Measurements from ENCODE around the gene TP53BP2. TPM values are rescaled to one million over a fixed set of nuclear protein-coding genes. Genes with fewer than 3 reads are reported as not detected.

The TP53BP2 gene
- total and polyA plus RNA-seq, 2 donors (not counting 3 experiments of a cell fraction or from before 2014, with no cell fraction given): 21.9 to 51.9 TPM

- H3K4me2 ChIP-seq (ENCODE audit: insufficient read depth, low read length): no peak overlapping the region
- no peak overlapping the region for H3K9ac ChIP-seq (replicated peaks; ENCODE audit: extremely low read depth, insufficient read depth, low read length)
- FAIRE-seq (no peak), DNase-seq (ENCODE audit: low read depth, low spot score) (no peak)
- ChIA-PET CTCF (interaction anchor here (2.1 to 3.9 kb wide), 3 partner anchors 8 to 26 kb away, joined by 6 to 17 read pairs (median 16); partner anchors contain the start of gene TP53BP2), POLR2A (interaction anchor here (1.3 to 2.0 kb wide), 2 partner anchors 8 to 12 kb away, joined by 4 to 10 read pairs; partner anchors contain the start of gene TP53BP2)
- H3K9me1 ChIP-seq (replicated peaks; ENCODE audit: control insufficient read depth, extremely low read depth, insufficient read depth, low read length): no peaks in the 10 kb centered on the region
- no TSS peak for BruUV-seq (replicated peaks)
- dilution Hi-C loops (cut with MboI; ENCODE audit: extremely low pct_ligation_motif_present, low sequenced_read_pairs) (no loop called here), intact Hi-C loops (cut with micrococcal nuclease) (no loop called here)
- no peak overlapping the region for H3K27ac ChIP-seq (ENCODE audit: insufficient read depth, low read depth, low read length)
- peaks cover 47% of the 10 kb centered on the region for H3K4me1 ChIP-seq (ENCODE audit: control insufficient read depth, extremely low read depth, insufficient read depth, low read length)
- no peaks in the 10 kb centered on the region for H3K27me3 ChIP-seq (ENCODE audit: control insufficient read depth in 2 of 2, insufficient read depth in 2 of 2, low read length in 2 of 2)
- peaks cover 9% of the 10 kb centered on the region for H4K20me1 ChIP-seq (replicated peaks; ENCODE audit: control insufficient read depth, extremely low read depth, insufficient read depth, low read length)
- H3K4me3 ChIP-seq (replicated peaks in 1 of 3; ENCODE audit: insufficient read depth in 1 of 3, low read depth in 1 of 3, low read length in 3 of 3): no peak overlapping the region
- H3K9me3 ChIP-seq (replicated peaks; ENCODE audit: control insufficient read depth, insufficient read depth, low read length): no peaks in the 10 kb centered on the region
- H3K79me2 ChIP-seq (ENCODE audit: control insufficient read depth, insufficient read depth, low read length): peaks cover 96% of the 10 kb centered on the region
- no peak overlapping the region for H2AFZ ChIP-seq (ENCODE audit: low read depth, low read length)
- TF ChIP-seq EZH2 (IDR thresholded peaks at IDR 0.05; ENCODE audit: borderline replicate concordance, low read depth, low read length, severe bottlenecking) (no peak), CTCF (IDR thresholded peaks at IDR 0.05; ENCODE audit: extremely low read depth in 1 of 2, insufficient read depth in 1 of 2, low read depth in 1 of 2, low read length in 2 of 2) (no peak), JUN (IDR thresholded peaks at IDR 0.05; ENCODE audit: borderline replicate concordance, insufficient read depth, insufficient read length, low read depth) (no peak), MYC (IDR thresholded peaks at IDR 0.05; ENCODE audit: low read depth, low read length) (no peak)
- no peaks in the 10 kb centered on the region for H3K36me3 ChIP-seq (ENCODE audit: control insufficient read depth in 2 of 2, extremely low read depth in 1 of 2, insufficient read depth in 2 of 2, low read length in 2 of 2)
Measured at GRCh38 chr1:223837687-223838086, 8.1 kb downstream of the TP53BP2 start.

- ChIA-PET POLR2A (interaction anchor here (1.3 to 2.0 kb wide), 2 partner anchors 8 to 11 kb away, joined by 4 to 10 read pairs; partner anchors contain the start of gene TP53BP2), CTCF (interaction anchor here (2.1 to 3.9 kb wide), 3 partner anchors 9 to 26 kb away, joined by 6 to 17 read pairs (median 16); partner anchors contain the start of gene TP53BP2)
- intact Hi-C loops (cut with micrococcal nuclease): no loop called here
- no peaks in the 10 kb centered on the region for H3K9me1 ChIP-seq (replicated peaks; ENCODE audit: control insufficient read depth, extremely low read depth, insufficient read depth, low read length)
- H3K79me2 ChIP-seq (ENCODE audit: control insufficient read depth, insufficient read depth, low read length): peaks cover 95% of the 10 kb centered on the region
- no peak overlapping the region for H2AFZ ChIP-seq (ENCODE audit: low read depth, low read length)
- dilution Hi-C loops (cut with MboI; ENCODE audit: extremely low pct_ligation_motif_present, low sequenced_read_pairs): no loop called here
- DNase-seq (ENCODE audit: low read depth, low spot score) (no peak), FAIRE-seq (no peak)
- H3K9me3 ChIP-seq (replicated peaks; ENCODE audit: control insufficient read depth, insufficient read depth, low read length): no peaks in the 10 kb centered on the region
- no peaks in the 10 kb centered on the region for H3K36me3 ChIP-seq (ENCODE audit: control insufficient read depth in 2 of 2, extremely low read depth in 1 of 2, insufficient read depth in 2 of 2, low read length in 2 of 2)
- H3K4me2 ChIP-seq (ENCODE audit: insufficient read depth, low read length): no peak overlapping the region
- no peak overlapping the region for H3K9ac ChIP-seq (replicated peaks; ENCODE audit: extremely low read depth, insufficient read depth, low read length)
- peaks cover 51% of the 10 kb centered on the region for H3K4me1 ChIP-seq (ENCODE audit: control insufficient read depth, extremely low read depth, insufficient read depth, low read length)
- peaks cover 9% of the 10 kb centered on the region for H4K20me1 ChIP-seq (replicated peaks; ENCODE audit: control insufficient read depth, extremely low read depth, insufficient read depth, low read length)
- TF ChIP-seq JUN (IDR thresholded peaks at IDR 0.05; ENCODE audit: borderline replicate concordance, insufficient read depth, insufficient read length, low read depth) (no peak), MYC (IDR thresholded peaks at IDR 0.05; ENCODE audit: low read depth, low read length) (no peak), MAX (IDR thresholded peaks at IDR 0.05; ENCODE audit: insufficient read depth, insufficient read length) (no peak), EZH2 (IDR thresholded peaks at IDR 0.05; ENCODE audit: borderline replicate concordance, low read depth, low read length, severe bottlenecking) (no peak), FOS (IDR thresholded peaks at IDR 0.05; ENCODE audit: borderline replicate concordance, insufficient read depth, low read length) (no peak), GATA2 (IDR thresholded peaks at IDR 0.05; ENCODE audit: insufficient read depth, insufficient read length, low read depth, low read length) (no peak), CTCF (IDR thresholded peaks at IDR 0.05; ENCODE audit: extremely low read depth in 1 of 2, insufficient read depth in 1 of 2, low read depth in 1 of 2, low read length in 2 of 2) (no peak), POLR2A (IDR thresholded peaks at IDR 0.05; ENCODE audit: low read depth, low read length) (no peak), POLR2AphosphoS5 (IDR thresholded peaks at IDR 0.05; ENCODE audit: insufficient read depth, low read depth, low read length) (no peak)
- no peak overlapping the region for H3K27ac ChIP-seq (ENCODE audit: insufficient read depth, low read depth, low read length)
- no peaks in the 10 kb centered on the region for H3K27me3 ChIP-seq (ENCODE audit: control insufficient read depth in 2 of 2, insufficient read depth in 2 of 2, low read length in 2 of 2)
- H3K4me3 ChIP-seq (replicated peaks in 1 of 3; ENCODE audit: insufficient read depth in 1 of 3, low read depth in 1 of 3, low read length in 3 of 3): no peak overlapping the region
- BruUV-seq (replicated peaks): no TSS peak
Measured at GRCh38 chr1:223837206-223837605, 8.5 kb downstream of the TP53BP2 start.
